MCF 10A (cell line): Measurements from ENCODE around the gene PRKD1. TPM values are rescaled to one million over a fixed set of nuclear protein-coding genes. Genes with fewer than 3 reads are reported as not detected.

Source experiments
- BruUV-seq: library from RNA; stranded (reverse); fragments of 400-500 nt; replicated peaks from 2 replicates; lab custom pipeline; 2021; lab: Mats Ljungman, UMichigan
- CTCF ChIA-PET: fragments of 300-600 bp; sonication (Branson Sonifier 250); formaldehyde crosslinking; extraction: SDS; loops from one replicate; lab custom pipeline; 2021; ENCODE audit warnings: antibody characterized with exemption, inconsistent platforms; lab: Yijun Ruan, JAX
- POLR2A ChIA-PET: fragments of 300-600, 350-650 bp; sonication (Branson Sonifier 250); formaldehyde crosslinking; extraction: SDS; loops from one replicate; lab custom pipeline; 2020; ENCODE audit warnings: antibody characterized with exemption, inconsistent platforms; lab: Yijun Ruan, JAX
- DNase-seq: peaks from one replicate; pipeline ENCODE4 v3.0.0-alpha.2; 2018; ENCODE audit not compliant: unreplicated experiment
- H3K27ac Mint-ChIP-seq: one replicate; pipeline ENCODE4 v1.8.0; 2022; ENCODE audit warnings: mild to moderate bottlenecking, low read depth, mixed read lengths; ENCODE audit not compliant: unreplicated experiment
- H3K27me3 Mint-ChIP-seq: one replicate; pipeline ENCODE4 v1.8.0; 2022; ENCODE audit warnings: mixed read lengths; ENCODE audit not compliant: insufficient read depth, unreplicated experiment
- H3K36me3 Mint-ChIP-seq: one replicate; pipeline ENCODE4 v1.8.0; 2022; ENCODE audit warnings: mild to moderate bottlenecking, moderate library complexity, mixed read lengths; ENCODE audit not compliant: insufficient read depth, unreplicated experiment
- H3K4me1 Mint-ChIP-seq: one replicate; pipeline ENCODE4 v1.8.0; 2022; ENCODE audit warnings: mixed read lengths; ENCODE audit not compliant: insufficient read depth, unreplicated experiment
- H3K4me3 Mint-ChIP-seq: one replicate; pipeline ENCODE4 v1.8.0; 2022; ENCODE audit warnings: mild to moderate bottlenecking, moderate library complexity, mixed read lengths; ENCODE audit not compliant: unreplicated experiment
- H3K9me3 Mint-ChIP-seq: one replicate; pipeline ENCODE4 v1.8.0; 2022; ENCODE audit warnings: mixed read lengths; ENCODE audit not compliant: unreplicated experiment
- CTCF ChIP-seq: fragments of 200-600 bp; IDR thresholded peaks from one replicate; pipeline ENCODE4 v1.8.0; 2022; ENCODE audit warnings: antibody characterized with exemption, mild to moderate bottlenecking; ENCODE audit not compliant: unreplicated experiment
- intact Hi-C: fragments of 100-400 bp; cut with micrococcal nuclease; formaldehyde crosslinking; loops from 2 replicates; pipeline ENCODE4 v1.14.1; 2022
- total RNA-seq: library from RNA; stranded (reverse); gene quantifications from 2 replicates; pipeline ENCODE4 v1.2.3, GENCODE V29; 2022

Gene PRKD1
- total RNA-seq, 1 experiment from 2014 or later = 8.8 TPM

DNA sequence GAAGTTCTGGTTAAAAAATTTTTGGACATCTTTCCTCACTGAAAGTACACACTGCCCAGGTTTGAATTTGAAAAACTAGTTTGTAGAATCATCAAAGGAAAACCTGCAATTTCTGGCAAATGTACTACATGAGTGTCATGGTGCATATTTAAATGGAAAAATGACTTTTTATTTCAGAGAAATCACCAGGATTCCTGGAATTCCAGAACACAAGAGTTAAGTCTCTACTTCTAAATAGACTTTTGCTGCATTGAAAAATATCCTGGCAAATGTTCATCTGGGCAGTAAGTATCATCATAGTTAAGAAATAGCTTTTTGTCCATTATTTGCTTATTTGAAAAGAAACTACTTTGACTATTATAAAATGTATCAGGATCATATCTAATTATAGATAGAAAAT lies 275.1 kb downstream of the PRKD1 start:
- no TSS peak for BruUV-seq
- no peak for DNase-seq
- no peak overlapping the region for H3K4me3 Mint-ChIP-seq
- POLR2A ChIA-PET = interaction anchor here (1.5 kb wide), 1 partner anchor 572 kb away, joined by 4 read pairs; no protein-coding TSS in a partner anchor
- H3K27me3 Mint-ChIP-seq = no peaks in the 10 kb centered on the region
- TF ChIP-seq CTCF = no peak
- intact Hi-C loops = no loop called here
- CTCF ChIA-PET = no interaction called here
- H3K27ac Mint-ChIP-seq = no peak overlapping the region
- H3K4me1 Mint-ChIP-seq = no peaks in the 10 kb centered on the region
- peaks cover 9% of the 10 kb centered on the region for H3K9me3 Mint-ChIP-seq
- H3K36me3 Mint-ChIP-seq = peaks cover 18% of the 10 kb centered on the region

DNA sequence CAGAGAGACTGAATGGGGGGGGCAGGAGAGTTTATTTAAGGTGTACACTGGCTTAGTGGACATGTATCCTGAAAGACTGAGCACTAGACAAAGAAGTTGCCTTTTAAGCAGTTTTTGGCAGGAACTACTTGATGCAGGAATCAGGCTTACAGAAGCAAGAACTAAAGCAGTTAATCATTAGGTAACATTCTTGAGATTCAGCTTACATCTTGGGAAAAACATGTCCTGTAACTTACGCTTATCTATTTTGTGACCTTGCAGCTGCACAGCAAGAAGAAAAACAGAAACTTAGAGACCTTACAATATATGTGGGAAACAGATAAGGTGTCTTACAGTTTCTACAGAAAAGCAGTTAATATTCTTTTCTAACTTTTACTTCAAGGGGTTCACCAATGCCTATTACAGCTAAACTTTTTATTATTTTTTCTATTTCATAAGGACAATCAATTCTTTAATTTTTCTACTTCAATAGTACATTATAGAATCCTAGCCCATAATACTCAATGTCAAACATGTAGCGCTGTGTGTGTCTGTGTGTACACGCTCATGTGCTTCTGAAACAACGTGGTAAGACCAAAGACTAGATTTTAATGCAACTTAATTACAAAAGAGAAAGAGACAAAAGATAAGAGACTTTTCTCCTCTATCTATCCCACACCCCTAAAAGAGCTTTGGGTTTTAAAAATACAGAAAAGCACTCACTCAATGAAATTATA lies 276.9 kb downstream of the PRKD1 start:
- peaks cover 9% of the 10 kb centered on the region for H3K9me3 Mint-ChIP-seq
- no peaks in the 10 kb centered on the region for H3K4me1 Mint-ChIP-seq
- H3K27me3 Mint-ChIP-seq = no peaks in the 10 kb centered on the region
- H3K27ac Mint-ChIP-seq = no peak overlapping the region
- POLR2A ChIA-PET = no interaction called here
- TF ChIP-seq CTCF = no peak
- intact Hi-C loops = no loop called here
- peaks cover 16% of the 10 kb centered on the region for H3K36me3 Mint-ChIP-seq
- no TSS peak for BruUV-seq
- no peak for DNase-seq
- H3K4me3 Mint-ChIP-seq = no peak overlapping the region
- CTCF ChIA-PET = interaction anchor here (0.6 kb wide), 2 partner anchors 50 to 323 kb away, joined by 3 read pairs; no protein-coding TSS in a partner anchor

GRCh38 chr14:29649170-29649569 lies 278.5 kb downstream of the PRKD1 start:
- Mint-ChIP-seq H3K27me3 (no peaks in the 10 kb centered on the region), H3K36me3 (peaks cover 22% of the 10 kb centered on the region), H3K4me1 (no peaks in the 10 kb centered on the region), H3K9me3 (peaks cover 9% of the 10 kb centered on the region), H3K27ac (no peak overlapping the region), H3K4me3 (no peak overlapping the region)
- CTCF ChIA-PET = interaction anchor here (0.6 kb wide), 1 partner anchor 612 kb away, joined by 4 read pairs; no protein-coding TSS in a partner anchor
- no peak for TF ChIP-seq CTCF
- POLR2A ChIA-PET = no interaction called here
- BruUV-seq = no TSS peak
- DNase-seq = no peak
- intact Hi-C loops = no loop called here

DNA sequence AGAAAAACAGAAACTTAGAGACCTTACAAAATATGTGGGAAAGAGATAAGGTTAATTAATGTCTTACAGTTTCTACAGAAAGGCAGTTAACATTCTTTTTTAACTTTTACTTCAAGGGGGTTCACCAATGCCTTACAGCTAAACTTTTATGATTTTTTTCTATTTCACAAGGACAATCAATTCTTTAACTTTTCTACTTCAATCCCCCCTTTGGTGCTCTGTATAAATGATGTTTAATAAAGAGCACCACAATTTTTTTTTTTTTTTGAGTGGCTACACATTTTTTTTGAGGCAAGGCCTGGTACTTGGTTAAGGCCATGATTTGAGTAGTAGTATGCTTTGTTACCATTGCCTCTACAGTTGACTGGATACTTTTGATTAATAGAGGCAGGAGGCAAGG lies 279.6 kb downstream of the PRKD1 start:
- POLR2A ChIA-PET = interaction anchor here (0.7 kb wide), 1 partner anchor 181 kb away, joined by 3 read pairs; no protein-coding TSS in a partner anchor
- peaks cover 22% of the 10 kb centered on the region for H3K36me3 Mint-ChIP-seq

More for the DNA sequence above, 279.6 kb downstream of the PRKD1 start:
- Mint-ChIP-seq H3K27me3 (no peaks in the 10 kb centered on the region), H3K9me3 (peaks cover 9% of the 10 kb centered on the region), H3K4me1 (no peaks in the 10 kb centered on the region), H3K4me3 (no peak overlapping the region), H3K27ac (no peak overlapping the region)
- BruUV-seq = no TSS peak
- no peak for TF ChIP-seq CTCF
- intact Hi-C loops = no loop called here
- no peak for DNase-seq
- CTCF ChIA-PET = interaction anchor here (0.6 to 1.1 kb wide), 2 partner anchors 22 to 250 kb away, joined by 3 to 4 read pairs; no protein-coding TSS in a partner anchor
